ENCODE data around the gene FBXO38. TPM values are rescaled to one million over a fixed set of nuclear protein-coding genes. Genes with fewer than 3 reads are reported as not detected.

FBXO38 gene
- total RNA-seq, 1 donor from 2014 or later = 37.7 TPM

GRCh38 chr5:148474025-148474511, 90.3 kb downstream of the FBXO38 start:
- no peak overlapping the region for H3K4me3 Mint-ChIP-seq (ENCODE audit: unreplicated experiment)
- no peak overlapping the region for H3K27ac Mint-ChIP-seq (ENCODE audit: unreplicated experiment)
- no peaks in the 10 kb centered on the region for H3K9me3 Mint-ChIP-seq (ENCODE audit: low read depth)
- H3K27me3 Mint-ChIP-seq (ENCODE audit: low read depth) = peaks cover 32% of the 10 kb centered on the region
- H3K36me3 Mint-ChIP-seq (ENCODE audit: low read depth) = peaks cover 2% of the 10 kb centered on the region
- no peak for TF ChIP-seq CTCF (IDR thresholded peaks at IDR 0.05)
- DNase-seq (ENCODE audit: low spot score) = no peak
- H3K4me1 Mint-ChIP-seq (ENCODE audit: low read depth) = peaks cover 13% of the 10 kb centered on the region

- peaks cover 5% of the 10 kb centered on the region for H3K4me1 Mint-ChIP-seq (ENCODE audit: low read depth)
- H3K27ac Mint-ChIP-seq (ENCODE audit: unreplicated experiment) = no peak overlapping the region
- peaks cover 2% of the 10 kb centered on the region for H3K36me3 Mint-ChIP-seq (ENCODE audit: low read depth)
- peaks cover 33% of the 10 kb centered on the region for H3K27me3 Mint-ChIP-seq (ENCODE audit: low read depth)
- H3K9me3 Mint-ChIP-seq (ENCODE audit: low read depth) = no peaks in the 10 kb centered on the region
- TF ChIP-seq CTCF (IDR thresholded peaks at IDR 0.05) = no peak
- no peak for DNase-seq (ENCODE audit: low spot score)
- H3K4me3 Mint-ChIP-seq (ENCODE audit: unreplicated experiment) = no peak overlapping the region
These were observed 92.5 kb downstream of the FBXO38 start for GRCh38 chr5:148476302-148476701.

GRCh38 chr5:148477429-148477828, 93.7 kb downstream of the FBXO38 start:
- TF ChIP-seq CTCF (IDR thresholded peaks at IDR 0.05) = no peak
- peaks cover 2% of the 10 kb centered on the region for H3K36me3 Mint-ChIP-seq (ENCODE audit: low read depth)

GRCh38 chr5:148482196-148482595, 98.4 kb downstream of the FBXO38 start:
- H3K4me3 Mint-ChIP-seq (ENCODE audit: unreplicated experiment) = no peak overlapping the region
- peaks cover 41% of the 10 kb centered on the region for H3K27me3 Mint-ChIP-seq (ENCODE audit: low read depth)
- peaks cover 6% of the 10 kb centered on the region for H3K4me1 Mint-ChIP-seq (ENCODE audit: low read depth)
- no peak for TF ChIP-seq CTCF (IDR thresholded peaks at IDR 0.05)
- DNase-seq (ENCODE audit: low spot score) = no peak
- no peak overlapping the region for H3K27ac Mint-ChIP-seq (ENCODE audit: unreplicated experiment)
- H3K9me3 Mint-ChIP-seq (ENCODE audit: low read depth) = no peaks in the 10 kb centered on the region
- H3K36me3 Mint-ChIP-seq (ENCODE audit: low read depth) = no peaks in the 10 kb centered on the region

More at GRCh38 chr5:148477429-148477828, 93.7 kb downstream of the FBXO38 start:
- no peaks in the 10 kb centered on the region for H3K4me1 Mint-ChIP-seq (ENCODE audit: low read depth)
- H3K27ac Mint-ChIP-seq (ENCODE audit: unreplicated experiment) = no peak overlapping the region
- H3K27me3 Mint-ChIP-seq (ENCODE audit: low read depth) = peaks cover 41% of the 10 kb centered on the region
- no peak overlapping the region for H3K4me3 Mint-ChIP-seq (ENCODE audit: unreplicated experiment)
- no peaks in the 10 kb centered on the region for H3K9me3 Mint-ChIP-seq (ENCODE audit: low read depth)
- DNase-seq (ENCODE audit: low spot score) = no peak

GRCh38 chr5:148482697-148483462, 99.1 kb downstream of the FBXO38 start:
- Mint-ChIP-seq H3K4me1 (ENCODE audit: low read depth) (peaks cover 6% of the 10 kb centered on the region), H3K4me3 (ENCODE audit: unreplicated experiment) (peak overlapping the region; percentile 29), H3K9me3 (ENCODE audit: low read depth) (no peaks in the 10 kb centered on the region), H3K27ac (ENCODE audit: unreplicated experiment) (no peak overlapping the region), H3K27me3 (ENCODE audit: low read depth) (peaks cover 42% of the 10 kb centered on the region), H3K36me3 (ENCODE audit: low read depth) (no peaks in the 10 kb centered on the region)
- peak; percentile 78 for TF ChIP-seq CTCF (IDR thresholded peaks at IDR 0.05)
- DNase-seq (ENCODE audit: low spot score) = no peak
